RWPE1 (cell line): ENCODE results near the gene PRKCH.

Source experiments
- CTCF ChIA-PET: fragments of 350-600 bp; sonication (Branson Sonifier 250); formaldehyde crosslinking; extraction: SDS; loops from one replicate; lab custom pipeline; 2021; lab: Yijun Ruan, JAX
- POLR2A ChIA-PET: fragments of 400-600 bp; formaldehyde crosslinking; extraction: SDS; loops from one replicate; lab custom pipeline; 2020; ENCODE audit warnings: antibody characterized with exemption; ENCODE audit not compliant: low non-redundant PET; lab: Yijun Ruan, JAX
- DNase-seq: peaks from one replicate; pipeline ENCODE4 v3.0.0; 2012; ENCODE audit warnings: low spot score
- H3K27ac ChIP-seq: fragments of 450-650 bp; 2 replicates; pipeline ENCODE4 v1.5.1; 2017
- CTCF ChIP-seq: fragments of 450-650 bp; conservative IDR thresholded peaks from 2 replicates; pipeline ENCODE4 v1.5.1; 2017; ENCODE audit warnings: low read depth, mild to moderate bottlenecking

Gene PRKCH

GRCh38 chr14:61575551-61576150, 254.3 kb downstream of the PRKCH start:
- DNase-seq: no peak
- ChIA-PET POLR2A (no interaction called here), CTCF (interaction anchor here (0.6 kb wide), 1 partner anchor 313 kb away, joined by 5 read pairs; no protein-coding TSS in a partner anchor)
- TF ChIP-seq CTCF: no peak
- H3K27ac ChIP-seq: peak overlapping the region; percentile 68

GRCh38 chr14:61577506-61577931, 256.1 kb downstream of the PRKCH start:
- ChIA-PET CTCF (no interaction called here), POLR2A (no interaction called here)
- no peak for DNase-seq
- H3K27ac ChIP-seq: no peak overlapping the region
- no peak for TF ChIP-seq CTCF

- H3K27ac ChIP-seq: no peak overlapping the region
- DNase-seq: no peak
- TF ChIP-seq CTCF: no peak
- CTCF ChIA-PET: interaction anchor here (0.6 kb wide), 1 partner anchor 216 kb away, joined by 3 read pairs; no protein-coding TSS in a partner anchor
- POLR2A ChIA-PET: no interaction called here
These were observed 257.4 kb downstream of the PRKCH start for GRCh38 chr14:61578745-61579144.

GRCh38 chr14:61581340-61581739, 260.0 kb downstream of the PRKCH start:
- DNase-seq: no peak
- ChIA-PET POLR2A (no interaction called here), CTCF (interaction anchor here (0.6 kb wide), 1 partner anchor 59 kb away, joined by 3 read pairs; no protein-coding TSS in a partner anchor)
- no peak for TF ChIP-seq CTCF
- no peak overlapping the region for H3K27ac ChIP-seq

- CTCF ChIA-PET: interaction anchor here (0.6 kb wide), 2 partner anchors 41 to 60 kb away, joined by 3 to 4 read pairs; no protein-coding TSS in a partner anchor
- H3K27ac ChIP-seq: no peak overlapping the region
- POLR2A ChIA-PET: no interaction called here
- DNase-seq: no peak
- no peak for TF ChIP-seq CTCF
These were observed 260.7 kb downstream of the PRKCH start for GRCh38 chr14:61581955-61582615.

GRCh38 chr14:61582815-61583214, 261.4 kb downstream of the PRKCH start:
- CTCF ChIA-PET: no interaction called here
- no peak overlapping the region for H3K27ac ChIP-seq
- no peak for TF ChIP-seq CTCF
- POLR2A ChIA-PET: no interaction called here
- no peak for DNase-seq
